HG02943 (cell line): ENCODE data around the gene CSAG1.
"Not testable (repeated sequence)": the region's sequence is repeated elsewhere in the genome, so short reads cannot be mapped to it uniquely, and the experiment has no call there.

Source experiments
- ATAC-seq: cut with Tn5 transposase; IDR thresholded peaks from one replicate; pipeline ENCODE4 v1.9.1; 2021; ENCODE audit warnings: mild to moderate bottlenecking, low read depth, moderate library complexity; ENCODE audit not compliant: unreplicated experiment

CSAG1 gene

GRCh38 chrX:152733261-152733975 lies at the start of gene CSAG1, which contains the start of gene MAGEA12:
Gene CSAG1 (minus strand): TSS chrX:152733721. CDS start chrX:152732460, 1,261 bp downstream.
Gene MAGEA12 (plus strand): TSS chrX:152733757. CDS start chrX:152736162, 2,405 bp downstream.
- no peak for ATAC-seq

GRCh38 chrX:152769549-152770289 lies 36.2 kb upstream of the CSAG1 start, which contains the start of gene MAGEA6:
Gene MAGEA6 (minus strand): TSS chrX:152769689. CDS start chrX:152767650, 2,039 bp downstream.
- ATAC-seq, result not testable (repeated sequence)

GRCh38 chrX:152766562-152766961 lies 33.0 kb upstream of the CSAG1 start:
- not testable (repeated sequence) for ATAC-seq

- ATAC-seq, result not testable (repeated sequence)
These were observed 28.1 kb upstream of the CSAG1 start for GRCh38 chrX:152761582-152761981.

GRCh38 chrX:152759544-152759943 lies 26.0 kb upstream of the CSAG1 start:
- ATAC-seq, result not testable (repeated sequence)

GRCh38 chrX:152758918-152759317 lies 25.4 kb upstream of the CSAG1 start, which contains the start of gene CSAG3:
Gene CSAG3 (plus strand): TSS chrX:152759218.
- not testable (repeated sequence) for ATAC-seq

GRCh38 chrX:152754871-152755270 lies 21.4 kb upstream of the CSAG1 start:
- ATAC-seq, result not testable (repeated sequence)

- not testable (repeated sequence) for ATAC-seq
These were observed 20.4 kb upstream of the CSAG1 start, which contains the start of gene MAGEA2 for GRCh38 chrX:152753686-152754650. Gene MAGEA2 (minus strand): TSS chrX:152753842. CDS start chrX:152751363, 2,479 bp downstream.

GRCh38 chrX:152738560-152738959 lies 5.0 kb upstream of the CSAG1 start:
- no peak for ATAC-seq

- not testable (repeated sequence) for ATAC-seq
These were observed 3.0 kb upstream of the CSAG1 start for GRCh38 chrX:152736528-152736927.

- no peak for ATAC-seq
These were observed 2.5 kb upstream of the CSAG1 start for GRCh38 chrX:152735860-152736511.

GRCh38 chrX:152735101-152735500 lies 1.6 kb upstream of the CSAG1 start:
- ATAC-seq, result no peak

- ATAC-seq, result not testable (repeated sequence)
These were observed 780 bp upstream of the CSAG1 start for GRCh38 chrX:152734143-152734858.

GRCh38 chrX:152725409-152725808 lies 8.1 kb downstream of the CSAG1 start:
- no peak for ATAC-seq

GRCh38 chrX:152713815-152714787 lies 19.4 kb downstream of the CSAG1 start, which contains the start of gene MAGEA2B:
Gene MAGEA2B (plus strand): TSS chrX:152714628. CDS start chrX:152717107, 2,479 bp downstream.
- ATAC-seq, result not testable (repeated sequence)

GRCh38 chrX:152713195-152713594 lies 20.3 kb downstream of the CSAG1 start:
- not testable (repeated sequence) for ATAC-seq

- ATAC-seq, result not testable (repeated sequence)
These were observed 24.3 kb downstream of the CSAG1 start, which contains the start of gene CSAG2 for GRCh38 chrX:152709173-152709572. Gene CSAG2 (minus strand): TSS chrX:152709273. CDS start chrX:152709112, 161 bp downstream.
